RWPE2 (cell line): Measurements from ENCODE around the gene RNF145.

Experiments
- ATAC-seq: fragments of 200-7000 bp; cut with Tn5 transposase; 3 replicates; pipeline ENCODE4 v1.9.1; 2021; ENCODE audit warnings: low read depth
- DNase-seq: peaks from one replicate; pipeline ENCODE4 v3.0.0-alpha.2; 2020; ENCODE audit warnings: low spot score
- H3K27ac ChIP-seq: fragments of 450-650 bp; 2 replicates; pipeline ENCODE4 v1.5.1; 2017; ENCODE audit warnings: mild to moderate bottlenecking; ENCODE audit not compliant: poor library complexity, severe bottlenecking
- H3K27me3 ChIP-seq: fragments of 250-450 bp; sonication (Bioruptor Pico); 2 replicates; pipeline ENCODE4 v1.5.1; 2021; ENCODE audit warnings: mild to moderate bottlenecking, moderate library complexity; ENCODE audit not compliant: insufficient read depth, poor library complexity, severe bottlenecking
- H3K36me3 ChIP-seq: fragments of 250-450 bp; sonication (Bioruptor Pico); 2 replicates; pipeline ENCODE4 v1.5.1; 2020; ENCODE audit warnings: low read depth, mild to moderate bottlenecking, moderate library complexity
- H3K4me1 ChIP-seq: fragments of 250-450 bp; sonication (Bioruptor Pico); 2 replicates; pipeline ENCODE4 v1.5.1; 2021; ENCODE audit warnings: mild to moderate bottlenecking, moderate library complexity; ENCODE audit not compliant: insufficient read depth, poor library complexity, severe bottlenecking
- H3K4me3 ChIP-seq: fragments of 250-450 bp; sonication (Bioruptor Pico); 2 replicates; pipeline ENCODE4 v1.5.1; 2021; ENCODE audit warnings: mild to moderate bottlenecking, moderate library complexity; ENCODE audit not compliant: severe bottlenecking
- H3K9me3 ChIP-seq: fragments of 250-450 bp; sonication (Bioruptor Pico); 2 replicates; pipeline ENCODE4 v1.5.1; 2021; ENCODE audit warnings: mild to moderate bottlenecking, moderate library complexity; ENCODE audit not compliant: severe bottlenecking
- CTCF ChIP-seq: fragments of 450-650 bp; IDR thresholded peaks from one replicate; pipeline ENCODE4 v1.5.1; 2017; ENCODE audit warnings: mild to moderate bottlenecking, moderate library complexity; ENCODE audit not compliant: poor library complexity, severe bottlenecking

Gene RNF145

GRCh38 chr5:159182691-159183090 is 26.7 kb downstream of the RNF145 start:
- DNase-seq (no peak), ATAC-seq (no peak)
- no peak overlapping the region for H3K4me3 ChIP-seq
- H3K27ac ChIP-seq: peak overlapping the region; percentile 95
- peaks cover 97% of the 10 kb centered on the region for H3K4me1 ChIP-seq
- no peak for TF ChIP-seq CTCF
- H3K27me3 ChIP-seq: no peaks in the 10 kb centered on the region
- H3K9me3 ChIP-seq: no peaks in the 10 kb centered on the region
- H3K36me3 ChIP-seq: peaks cover 88% of the 10 kb centered on the region

GRCh38 chr5:159181651-159182050 is 27.7 kb downstream of the RNF145 start:
- no peak overlapping the region for H3K4me3 ChIP-seq
- H3K4me1 ChIP-seq: peaks cover 90% of the 10 kb centered on the region
- H3K9me3 ChIP-seq: no peaks in the 10 kb centered on the region
- TF ChIP-seq CTCF: no peak
- ATAC-seq (no peak), DNase-seq (no peak)
- H3K36me3 ChIP-seq: peaks cover 88% of the 10 kb centered on the region
- H3K27me3 ChIP-seq: no peaks in the 10 kb centered on the region
- H3K27ac ChIP-seq: peak overlapping the region; percentile 95

- peak overlapping the region; percentile 95 for H3K27ac ChIP-seq
- peaks cover 91% of the 10 kb centered on the region for H3K36me3 ChIP-seq
- DNase-seq (no peak), ATAC-seq (no peak)
- no peaks in the 10 kb centered on the region for H3K27me3 ChIP-seq
- H3K9me3 ChIP-seq: no peaks in the 10 kb centered on the region
- H3K4me1 ChIP-seq: peaks cover 86% of the 10 kb centered on the region
- no peak overlapping the region for H3K4me3 ChIP-seq
- TF ChIP-seq CTCF: no peak
Observed at GRCh38 chr5:159181152-159181551, 28.2 kb downstream of the RNF145 start.

GRCh38 chr5:159179529-159180305 is 29.6 kb downstream of the RNF145 start:
- peaks cover 93% of the 10 kb centered on the region for H3K36me3 ChIP-seq
- no peak overlapping the region for H3K4me3 ChIP-seq
- H3K9me3 ChIP-seq: no peaks in the 10 kb centered on the region
- no peaks in the 10 kb centered on the region for H3K27me3 ChIP-seq
- no peak for TF ChIP-seq CTCF
- DNase-seq: no peak
- ATAC-seq: no peak
- peaks cover 82% of the 10 kb centered on the region for H3K4me1 ChIP-seq
- H3K27ac ChIP-seq: peak overlapping the region; percentile 95

GRCh38 chr5:159178978-159179377 is 30.4 kb downstream of the RNF145 start:
- Histone ChIP-seq H3K27me3 (no peaks in the 10 kb centered on the region), H3K27ac (peak overlapping the region; percentile 95), H3K4me3 (no peak overlapping the region), H3K36me3 (peaks cover 93% of the 10 kb centered on the region), H3K9me3 (no peaks in the 10 kb centered on the region), H3K4me1 (peaks cover 74% of the 10 kb centered on the region)
- DNase-seq (no peak), ATAC-seq (peak; percentile 98)
- no peak for TF ChIP-seq CTCF
